ENCODE results near the gene SRPK2.

DNA sequence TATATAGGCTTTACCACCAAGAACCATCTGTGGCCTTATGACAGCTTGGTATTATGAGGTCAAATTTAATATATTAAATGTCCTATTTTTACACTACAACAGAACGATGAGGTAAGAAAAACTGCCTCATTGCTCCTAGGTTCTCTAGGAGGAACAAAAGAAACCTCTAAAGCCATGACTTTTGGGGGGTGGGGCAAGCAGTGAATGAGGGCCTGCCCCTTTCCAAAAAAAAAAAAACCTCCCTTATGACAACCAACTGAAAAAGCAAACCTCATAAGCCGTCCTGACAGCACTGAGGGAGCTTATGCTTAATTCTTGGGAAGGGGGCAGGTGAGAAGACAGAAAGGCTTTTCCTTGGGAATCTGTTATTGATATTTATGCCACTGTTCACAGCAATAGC, 258.1 kb downstream of the SRPK2 start:
- TF ChIP-seq, protein P1, sequence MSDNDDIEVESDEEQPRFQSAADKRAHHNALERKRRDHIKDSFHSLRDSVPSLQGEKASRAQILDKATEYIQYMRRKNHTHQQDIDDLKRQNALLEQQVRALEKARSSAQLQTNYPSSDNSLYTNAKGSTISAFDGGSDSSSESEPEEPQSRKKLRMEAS (IDR thresholded peaks at IDR 0.05) = no peak
- TF ChIP-seq EZH2 (IDR thresholded peaks at IDR 0.05; ENCODE audit: low read depth, low read length, severe bottlenecking) (no peak), GABPA (IDR thresholded peaks at IDR 0.05; ENCODE audit: borderline replicate concordance, insufficient read depth, low read length) (no peak), SIN3A (conservative IDR thresholded peaks at IDR 0.05 in 1 of 2, IDR thresholded peaks at IDR 0.05 in 1 of 2; ENCODE audit: low read depth in 1 of 2, low read length in 2 of 2) (no peak), POLR2A (IDR thresholded peaks at IDR 0.05; ENCODE audit: control extremely low read depth in 1 of 2, low read depth in 2 of 2, low read length in 2 of 2) (no peak), RAD21 (IDR thresholded peaks at IDR 0.05 in 1 of 2, conservative IDR thresholded peaks at IDR 0.05 in 1 of 2; ENCODE audit: low read depth in 2 of 2, low read length in 2 of 2) (no peak), TAF7 (optimal IDR thresholded peaks at IDR 0.05; ENCODE audit: borderline replicate concordance, low read depth, low read length) (no peak), YY1 (IDR thresholded peaks at IDR 0.05; ENCODE audit: low read depth, low read length) (no peak)
- TF ChIP-seq, protein P2, sequence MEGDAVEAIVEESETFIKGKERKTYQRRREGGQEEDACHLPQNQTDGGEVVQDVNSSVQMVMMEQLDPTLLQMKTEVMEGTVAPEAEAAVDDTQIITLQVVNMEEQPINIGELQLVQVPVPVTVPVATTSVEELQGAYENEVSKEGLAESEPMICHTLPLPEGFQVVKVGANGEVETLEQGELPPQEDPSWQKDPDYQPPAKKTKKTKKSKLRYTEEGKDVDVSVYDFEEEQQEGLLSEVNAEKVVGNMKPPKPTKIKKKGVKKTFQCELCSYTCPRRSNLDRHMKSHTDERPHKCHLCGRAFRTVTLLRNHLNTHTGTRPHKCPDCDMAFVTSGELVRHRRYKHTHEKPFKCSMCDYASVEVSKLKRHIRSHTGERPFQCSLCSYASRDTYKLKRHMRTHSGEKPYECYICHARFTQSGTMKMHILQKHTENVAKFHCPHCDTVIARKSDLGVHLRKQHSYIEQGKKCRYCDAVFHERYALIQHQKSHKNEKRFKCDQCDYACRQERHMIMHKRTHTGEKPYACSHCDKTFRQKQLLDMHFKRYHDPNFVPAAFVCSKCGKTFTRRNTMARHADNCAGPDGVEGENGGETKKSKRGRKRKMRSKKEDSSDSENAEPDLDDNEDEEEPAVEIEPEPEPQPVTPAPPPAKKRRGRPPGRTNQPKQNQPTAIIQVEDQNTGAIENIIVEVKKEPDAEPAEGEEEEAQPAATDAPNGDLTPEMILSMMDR (IDR thresholded peaks at IDR 0.05; ENCODE audit: control extremely low read depth in 1 of 3, insufficient read depth in 1 of 3, low read depth in 1 of 3, low read length in 3 of 3) = no peak
- TF ChIP-seq, protein P3, sequence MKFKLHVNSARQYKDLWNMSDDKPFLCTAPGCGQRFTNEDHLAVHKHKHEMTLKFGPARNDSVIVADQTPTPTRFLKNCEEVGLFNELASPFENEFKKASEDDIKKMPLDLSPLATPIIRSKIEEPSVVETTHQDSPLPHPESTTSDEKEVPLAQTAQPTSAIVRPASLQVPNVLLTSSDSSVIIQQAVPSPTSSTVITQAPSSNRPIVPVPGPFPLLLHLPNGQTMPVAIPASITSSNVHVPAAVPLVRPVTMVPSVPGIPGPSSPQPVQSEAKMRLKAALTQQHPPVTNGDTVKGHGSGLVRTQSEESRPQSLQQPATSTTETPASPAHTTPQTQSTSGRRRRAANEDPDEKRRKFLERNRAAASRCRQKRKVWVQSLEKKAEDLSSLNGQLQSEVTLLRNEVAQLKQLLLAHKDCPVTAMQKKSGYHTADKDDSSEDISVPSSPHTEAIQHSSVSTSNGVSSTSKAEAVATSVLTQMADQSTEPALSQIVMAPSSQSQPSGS (IDR thresholded peaks at IDR 0.05; ENCODE audit: low read length) = no peak
